ENCODE measurements around the gene ZBTB18. TPM values are rescaled to one million over a fixed set of nuclear protein-coding genes. Genes with fewer than 3 reads are reported as not detected.

The ZBTB18 gene
- total RNA-seq, 1 donor from 2014 or later, result 30.1 TPM

- Histone ChIP-seq H3K4me1 (no peaks in the 10 kb centered on the region), H3K4me3 (no peak overlapping the region), H3K9ac (no peak overlapping the region), H3K36me3 (no peaks in the 10 kb centered on the region), H3F3A (ENCODE audit: low read depth) (no peaks in the 10 kb centered on the region), H3K4me2 (no peak overlapping the region), H3K79me2 (ENCODE audit: low read depth) (no peaks in the 10 kb centered on the region), H2AFZ (replicated peaks) (no peak overlapping the region), H4K20me1 (ENCODE audit: low read depth) (no peaks in the 10 kb centered on the region), H3K27ac (no peak overlapping the region), H3K27me3 (no peaks in the 10 kb centered on the region), H3K9me3 (ENCODE audit: low read depth) (no peaks in the 10 kb centered on the region)
- Mint-ChIP-seq H3K4me1 (no peaks in the 10 kb centered on the region), H3K27me3 (ENCODE audit: insufficient read depth, low read depth) (no peaks in the 10 kb centered on the region), H3K36me3 (no peaks in the 10 kb centered on the region), H3K4me3 (no peak overlapping the region), H3K27ac (no peak overlapping the region), H3K9me3 (peaks cover 7% of the 10 kb centered on the region)
- no peak for TF ChIP-seq EZH2phosphoT487 (IDR thresholded peaks at IDR 0.05)
- TF ChIP-seq EZH2 (IDR thresholded peaks at IDR 0.05), result no peak
- no peak for TF ChIP-seq CTCF (IDR thresholded peaks at IDR 0.05)
- no peak for DNase-seq (ENCODE audit: low spot score)
Measured at GRCh38 chr1:244035358-244035757, 15.7 kb upstream of the ZBTB18 start.

- H4K20me1 ChIP-seq (ENCODE audit: low read depth), result no peaks in the 10 kb centered on the region
Measured at GRCh38 chr1:244037252-244037651, 13.8 kb upstream of the ZBTB18 start.

GRCh38 chr1:244041466-244042120 is 9.5 kb upstream of the ZBTB18 start:
- Histone ChIP-seq H3K4me1 (no peaks in the 10 kb centered on the region), H3K27ac (no peak overlapping the region), H3K4me3 (no peak overlapping the region), H3K4me2 (no peak overlapping the region), H3K9me3 (ENCODE audit: low read depth) (no peaks in the 10 kb centered on the region), H3K79me2 (ENCODE audit: low read depth) (no peaks in the 10 kb centered on the region), H3K36me3 (no peaks in the 10 kb centered on the region), H4K20me1 (ENCODE audit: low read depth) (no peaks in the 10 kb centered on the region), H2AFZ (replicated peaks) (no peak overlapping the region), H3F3A (ENCODE audit: low read depth) (no peaks in the 10 kb centered on the region), H3K27me3 (peaks cover 13% of the 10 kb centered on the region), H3K9ac (no peak overlapping the region)
- Mint-ChIP-seq H3K27me3 (ENCODE audit: insufficient read depth, low read depth) (no peaks in the 10 kb centered on the region), H3K4me1 (peaks cover 17% of the 10 kb centered on the region), H3K4me3 (no peak overlapping the region), H3K27ac (no peak overlapping the region), H3K36me3 (no peaks in the 10 kb centered on the region), H3K9me3 (no peaks in the 10 kb centered on the region)
- no peak for DNase-seq (ENCODE audit: low spot score)
- TF ChIP-seq CTCF (IDR thresholded peaks at IDR 0.05) (no peak), EZH2phosphoT487 (IDR thresholded peaks at IDR 0.05) (no peak), EZH2 (IDR thresholded peaks at IDR 0.05) (no peak)

More at GRCh38 chr1:244037252-244037651, 13.8 kb upstream of the ZBTB18 start:
- Histone ChIP-seq H3K9me3 (ENCODE audit: low read depth) (no peaks in the 10 kb centered on the region), H2AFZ (replicated peaks) (no peak overlapping the region), H3K27ac (no peak overlapping the region), H3K36me3 (no peaks in the 10 kb centered on the region), H3K4me1 (no peaks in the 10 kb centered on the region), H3F3A (ENCODE audit: low read depth) (no peaks in the 10 kb centered on the region), H3K9ac (no peak overlapping the region), H3K27me3 (no peaks in the 10 kb centered on the region), H3K79me2 (ENCODE audit: low read depth) (no peaks in the 10 kb centered on the region), H3K4me2 (no peak overlapping the region), H3K4me3 (no peak overlapping the region)
- TF ChIP-seq EZH2 (IDR thresholded peaks at IDR 0.05) (no peak), EZH2phosphoT487 (IDR thresholded peaks at IDR 0.05) (no peak), CTCF (IDR thresholded peaks at IDR 0.05) (no peak)
- no peak for DNase-seq (ENCODE audit: low spot score)
- H3K27ac Mint-ChIP-seq, result no peak overlapping the region
- no peaks in the 10 kb centered on the region for H3K9me3 Mint-ChIP-seq
- no peaks in the 10 kb centered on the region for H3K4me1 Mint-ChIP-seq
- H3K27me3 Mint-ChIP-seq (ENCODE audit: insufficient read depth, low read depth), result no peaks in the 10 kb centered on the region
- H3K36me3 Mint-ChIP-seq, result no peaks in the 10 kb centered on the region
- H3K4me3 Mint-ChIP-seq, result no peak overlapping the region

All from neural progenitor cell (in vitro differentiated cells).